GM21717 (cell line): ENCODE measurements around the gene POU2F3.

Experiments used
- ATAC-seq: cut with Tn5 transposase; IDR thresholded peaks from one replicate; pipeline ENCODE4 v1.9.1; 2021; ENCODE audit warnings: mild to moderate bottlenecking, moderate library complexity; ENCODE audit not compliant: unreplicated experiment

Gene POU2F3

DNA sequence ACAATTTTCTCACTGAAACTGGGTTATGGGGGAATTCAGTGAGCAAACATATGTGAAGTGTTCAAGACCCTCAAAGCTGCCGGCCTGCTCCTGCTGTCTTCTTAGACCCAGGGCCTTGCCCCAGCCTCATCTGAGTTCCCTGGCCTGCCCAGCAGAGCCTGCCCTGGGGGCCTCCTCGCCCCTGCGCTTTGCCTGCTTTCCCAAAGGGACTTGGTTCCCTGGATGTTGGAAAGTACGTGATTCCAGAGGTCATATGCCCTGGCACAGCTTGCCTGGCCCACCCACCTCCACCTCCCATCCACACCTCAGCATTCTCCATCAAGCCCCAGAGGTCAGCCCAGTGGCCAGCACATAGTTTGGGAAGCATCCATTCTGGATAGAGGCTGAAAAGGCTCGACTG is 13.7 kb upstream of the POU2F3 start:
- ATAC-seq: no peak

DNA sequence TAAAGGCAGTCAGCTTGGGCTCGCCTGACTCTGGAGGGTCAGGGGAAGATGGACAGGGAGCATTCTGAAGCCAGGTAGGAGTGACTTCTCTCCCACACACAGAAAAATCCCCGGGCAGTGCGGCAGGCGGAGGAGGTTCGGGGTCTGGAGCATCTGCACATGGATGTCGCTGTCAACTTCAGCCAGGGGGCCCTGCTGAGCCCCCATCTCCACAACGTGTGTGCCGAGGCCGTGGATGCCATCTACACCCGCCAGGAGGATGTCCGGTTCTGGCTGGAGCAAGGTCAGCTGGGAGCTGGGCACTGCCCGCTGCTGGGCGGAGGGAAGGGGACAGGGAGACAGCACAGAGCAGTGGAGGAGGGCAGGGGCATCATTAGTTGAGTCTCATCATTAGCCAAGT is 13.2 kb upstream of the POU2F3 start:
- ATAC-seq: no peak

DNA sequence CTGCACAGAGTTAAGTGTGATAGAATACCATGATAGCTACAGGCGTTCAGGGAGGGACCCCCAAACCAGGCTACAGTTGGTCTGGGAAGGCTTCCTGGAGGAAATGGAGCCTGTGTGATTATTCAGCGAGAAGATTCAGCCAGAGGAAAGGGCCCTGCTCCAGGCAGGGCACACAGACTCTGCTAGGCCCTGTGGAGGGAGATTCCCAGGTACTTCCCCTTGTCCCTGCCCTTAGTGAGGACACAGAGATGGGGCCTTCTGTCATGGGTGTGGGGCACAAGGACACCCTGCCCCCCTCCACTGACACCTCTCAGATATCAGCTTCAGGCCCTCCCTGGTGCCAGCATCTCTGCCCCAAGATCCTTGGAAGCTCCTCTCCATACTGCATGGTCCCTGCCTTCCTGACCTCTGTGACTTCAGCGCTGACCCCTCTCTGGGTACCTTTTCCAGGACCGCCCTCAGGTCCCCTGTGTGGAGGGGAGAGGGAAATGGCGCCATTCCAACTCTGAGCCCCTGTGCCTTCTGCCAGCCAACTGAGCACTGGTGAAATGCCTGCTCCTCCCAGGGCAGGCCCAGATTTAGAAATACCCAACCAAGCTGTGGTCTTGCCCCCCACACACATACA is 12.6 kb upstream of the POU2F3 start:
- ATAC-seq: no peak

DNA sequence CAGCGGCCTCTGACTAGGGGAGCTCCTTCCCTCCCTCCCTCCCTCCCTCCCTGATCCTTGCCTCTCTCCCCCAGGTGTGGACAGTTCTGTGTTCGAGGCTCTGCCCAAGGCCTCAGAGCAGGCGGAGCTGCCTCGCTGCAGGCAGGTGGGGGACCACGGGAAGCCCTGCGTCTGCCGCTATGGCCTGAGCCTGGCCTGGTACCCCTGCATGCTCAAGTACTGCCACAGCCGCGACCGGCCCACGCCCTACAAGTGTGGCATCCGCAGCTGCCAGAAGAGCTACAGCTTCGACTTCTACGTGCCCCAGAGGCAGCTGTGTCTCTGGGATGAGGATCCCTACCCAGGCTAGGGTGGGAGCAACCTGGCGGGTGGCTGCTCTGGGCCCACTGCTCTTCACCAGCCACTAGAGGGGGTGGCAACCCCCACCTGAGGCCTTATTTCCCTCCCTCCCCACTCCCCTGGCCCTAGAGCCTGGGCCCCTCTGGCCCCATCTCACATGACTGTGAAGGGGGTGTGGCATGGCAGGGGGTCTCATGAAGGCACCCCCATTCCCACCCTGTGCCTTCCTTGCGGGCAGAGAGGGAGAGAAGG is 11.1 kb upstream of the POU2F3 start:
- no peak for ATAC-seq

DNA sequence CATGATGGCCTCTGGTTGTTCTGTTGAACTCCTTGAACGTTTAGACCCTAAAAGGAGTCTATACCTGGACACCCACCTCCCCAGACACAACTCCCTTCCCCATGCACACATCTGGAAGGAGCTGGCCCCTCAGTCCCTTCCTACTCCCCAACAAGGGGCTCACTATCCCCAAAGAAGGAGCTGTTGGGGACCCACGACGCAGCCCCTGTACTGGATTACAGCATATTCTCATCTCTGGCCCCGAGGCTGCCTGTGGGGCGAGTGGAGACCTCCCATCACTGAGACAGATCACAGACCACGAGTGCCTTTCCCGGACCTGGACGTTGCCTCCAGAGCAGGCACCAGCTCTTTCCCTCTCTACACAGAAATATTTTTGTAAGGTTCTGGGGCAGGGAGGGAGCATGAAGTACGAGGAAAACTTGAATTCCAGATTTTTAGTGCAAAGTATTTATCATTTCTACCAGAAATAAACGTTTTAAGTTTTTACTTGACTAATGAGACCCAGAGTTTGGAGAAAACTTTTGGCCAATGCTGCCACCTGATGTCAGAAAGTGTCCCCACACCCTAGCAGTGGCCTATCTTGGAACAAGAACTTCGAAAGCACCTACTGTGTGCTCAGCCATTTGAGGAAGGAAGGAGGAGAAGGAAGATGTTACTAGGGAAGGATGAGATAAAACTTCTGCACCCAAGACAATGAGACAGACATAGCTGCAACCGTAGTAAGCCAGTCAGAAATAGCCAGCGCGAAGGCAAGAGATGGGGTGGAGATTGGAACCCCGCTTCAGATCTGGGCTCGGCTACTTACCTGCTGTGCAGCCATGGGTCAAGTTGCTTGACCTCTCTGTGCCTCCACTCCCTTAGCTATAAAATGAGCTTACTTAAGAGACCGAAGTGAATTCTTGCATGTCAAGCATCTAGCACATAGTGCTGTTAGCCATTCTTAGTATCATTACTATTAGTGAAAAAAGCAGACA is 10.2 kb upstream of the POU2F3 start:
- ATAC-seq: no peak

DNA sequence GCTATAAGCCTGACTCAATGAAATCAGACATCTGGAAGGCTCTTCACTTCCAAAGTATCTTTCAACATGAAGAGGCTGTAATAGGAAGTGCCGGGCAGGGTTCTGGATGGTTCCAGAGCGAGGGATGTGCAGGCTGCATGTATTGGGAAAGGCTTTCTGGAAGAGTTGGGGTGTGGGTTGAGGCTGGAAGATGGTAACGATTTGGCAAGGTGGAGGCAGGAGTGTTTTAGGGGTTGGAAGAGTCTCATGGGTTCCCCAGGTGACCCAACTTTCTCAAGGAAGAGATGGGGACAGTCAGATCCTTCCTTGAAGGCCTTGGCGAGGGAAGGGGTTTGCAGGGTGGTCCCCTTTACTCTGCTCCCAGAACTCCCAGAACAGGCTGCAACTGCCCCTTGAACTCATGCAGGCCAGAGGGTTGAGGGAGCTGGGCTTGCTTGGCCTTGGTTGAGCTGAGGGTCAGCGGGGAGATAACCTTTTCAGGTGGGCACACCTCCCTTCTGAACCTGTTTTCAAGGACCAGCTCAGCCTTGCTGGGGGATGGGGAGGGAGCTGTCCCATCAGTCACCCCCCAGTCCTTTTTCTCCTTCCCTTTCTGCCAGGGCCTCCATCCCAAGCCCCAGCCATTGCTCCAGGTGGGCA is 9.4 kb upstream of the POU2F3 start:
- ATAC-seq: no peak

DNA sequence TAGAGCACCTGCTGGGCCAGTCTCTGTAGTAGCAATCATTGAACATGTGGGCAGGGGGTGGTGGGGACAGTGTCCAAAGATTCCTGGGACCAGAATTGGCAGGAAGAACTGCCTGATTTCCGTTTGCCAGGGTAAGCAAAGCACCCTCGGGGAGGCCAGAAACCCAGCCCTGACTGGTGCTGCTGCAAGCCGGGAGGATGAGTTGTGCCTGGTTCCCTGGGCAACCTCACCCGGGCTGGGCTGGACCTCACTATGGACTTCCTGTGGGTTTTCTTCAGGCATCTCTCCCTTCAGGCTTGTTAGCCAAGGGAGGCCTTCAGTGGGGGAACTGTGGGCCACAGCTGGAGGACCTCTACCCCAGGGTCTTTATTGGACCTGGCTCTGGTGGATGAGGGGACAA is 8.0 kb upstream of the POU2F3 start:
- ATAC-seq: no peak

DNA sequence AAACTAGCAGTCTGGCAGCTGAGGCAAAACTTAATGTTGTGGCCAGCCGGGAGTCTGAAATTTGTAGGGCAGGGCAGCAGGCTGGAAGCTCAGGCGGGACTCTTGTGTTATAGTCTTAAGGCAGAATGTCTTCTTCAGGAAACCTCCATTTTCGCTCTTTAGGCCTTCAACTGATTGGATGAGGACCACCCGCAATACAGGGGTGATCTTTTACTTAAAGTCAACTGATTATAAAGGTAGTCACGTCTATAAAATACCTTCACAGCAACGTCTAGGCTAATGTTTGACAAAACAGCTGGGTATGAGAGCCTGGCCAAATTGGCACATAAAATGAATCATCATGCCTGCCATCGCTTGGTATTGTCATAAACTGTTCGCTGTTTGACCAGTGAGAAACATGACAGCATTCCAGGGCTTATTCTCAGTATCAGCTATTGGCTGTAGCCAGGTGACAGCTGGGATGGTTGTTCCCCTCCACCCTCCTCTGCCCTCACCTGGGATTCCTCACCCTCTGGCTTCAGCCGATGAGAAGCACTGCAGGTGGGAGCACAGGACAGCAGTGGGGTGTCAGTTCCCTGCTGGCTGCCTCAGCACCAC is 6.6 kb upstream of the POU2F3 start:
- no peak for ATAC-seq

DNA sequence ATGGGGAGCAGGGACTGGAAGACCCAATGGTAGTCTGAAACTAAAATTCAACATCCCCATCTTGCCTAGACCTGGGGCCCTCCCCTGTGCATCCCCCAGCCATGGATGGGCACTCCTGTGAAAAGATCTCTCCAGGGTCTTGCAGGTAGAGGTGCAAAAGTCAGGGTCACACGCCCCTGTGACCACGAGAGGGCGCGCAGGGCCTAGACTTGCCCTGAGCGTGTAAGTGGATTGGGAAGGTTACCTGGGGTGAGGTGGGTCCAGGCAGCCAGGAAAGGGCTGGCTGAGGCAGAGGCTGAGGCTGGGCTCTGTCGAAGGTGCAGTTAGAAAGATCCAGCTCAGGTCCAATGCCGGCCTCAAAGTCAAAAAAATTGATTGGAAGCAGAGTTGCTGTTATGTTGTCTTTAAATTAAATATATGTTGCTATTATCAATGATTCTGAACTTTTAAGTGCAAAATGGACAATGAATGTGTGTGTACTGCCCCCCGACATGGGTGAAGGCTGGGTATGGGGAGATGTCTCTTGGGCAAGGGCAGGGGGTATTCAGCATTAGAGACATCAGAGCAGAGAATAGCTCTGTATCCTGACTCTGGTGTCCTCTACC is 4.8 kb upstream of the POU2F3 start:
- ATAC-seq: no peak

DNA sequence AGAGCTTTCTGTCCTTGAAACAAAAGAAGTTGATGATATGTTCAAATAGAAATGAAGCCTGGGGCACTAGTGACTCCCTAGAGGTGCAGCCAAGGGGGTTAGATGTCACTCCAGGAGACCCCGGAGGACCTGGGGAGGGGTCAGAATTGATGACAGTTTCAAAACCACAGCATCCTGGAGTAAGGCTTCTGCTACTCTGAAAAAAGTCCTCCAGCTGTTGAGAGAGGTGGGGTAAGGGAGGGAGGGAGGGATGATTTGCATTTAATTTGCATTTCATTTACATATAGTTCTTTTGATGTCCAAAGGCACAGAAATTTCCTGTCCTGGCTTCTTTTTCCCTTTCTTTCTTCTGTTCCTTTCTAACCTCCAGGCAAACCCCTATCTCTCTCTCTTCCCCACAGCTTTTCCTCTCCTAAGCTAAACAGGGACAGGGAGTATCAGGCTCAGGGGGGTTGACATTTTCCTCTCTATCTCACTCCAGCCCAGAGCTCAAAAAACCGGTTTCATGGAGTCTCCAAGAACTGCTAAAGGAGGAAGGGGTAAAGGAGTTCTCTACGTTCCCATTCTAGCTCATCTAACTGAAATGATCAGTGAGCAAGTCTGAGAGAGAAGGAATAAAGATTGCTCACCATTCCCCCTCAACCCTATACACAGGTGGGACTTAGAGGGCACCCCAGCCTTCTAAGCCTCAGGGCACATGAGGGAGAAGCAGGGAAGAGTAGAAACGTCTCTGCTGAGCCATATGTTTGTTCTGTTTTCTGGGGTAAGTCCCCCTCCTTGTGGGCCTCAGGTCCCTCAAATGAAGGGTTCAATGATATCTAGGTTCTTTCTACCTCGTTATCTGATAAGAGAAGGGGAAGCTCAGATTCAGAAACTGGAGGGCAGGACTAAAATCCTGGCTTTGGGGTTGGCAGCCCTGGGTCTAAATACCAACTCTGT is 3.5 kb upstream of the POU2F3 start:
- ATAC-seq: no peak

DNA sequence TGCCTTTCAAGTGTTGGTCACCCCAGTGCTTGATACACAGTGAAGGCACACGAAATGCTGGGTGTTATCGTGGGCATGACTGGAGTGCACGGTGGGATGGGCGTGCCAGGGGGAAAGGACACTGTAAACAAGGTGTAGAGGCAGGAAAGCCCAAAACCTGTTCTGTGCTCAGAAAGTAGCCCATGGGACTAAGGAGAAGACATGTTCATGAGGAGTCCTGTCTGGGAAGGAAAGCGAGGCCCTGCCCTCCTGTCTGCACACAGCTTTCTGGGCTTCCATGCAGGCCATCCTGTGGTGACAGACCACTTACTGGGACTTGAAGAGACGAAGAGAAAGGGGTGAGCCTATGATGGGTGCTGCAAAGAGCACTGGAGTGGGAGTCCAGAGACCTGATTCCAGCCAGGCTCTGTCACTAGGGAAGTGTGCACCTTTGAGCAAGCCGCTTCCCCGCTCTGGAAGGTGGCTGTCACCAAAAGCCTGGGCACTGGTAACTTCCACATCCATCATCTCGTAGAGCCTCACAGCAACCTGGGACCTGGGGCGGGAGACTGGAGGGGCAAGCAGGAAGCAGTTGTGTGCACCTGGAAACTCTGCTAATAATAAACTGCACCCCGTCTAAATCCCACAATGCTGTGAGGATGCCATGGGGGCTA is 846 bp upstream of the POU2F3 start:
- no peak for ATAC-seq

DNA sequence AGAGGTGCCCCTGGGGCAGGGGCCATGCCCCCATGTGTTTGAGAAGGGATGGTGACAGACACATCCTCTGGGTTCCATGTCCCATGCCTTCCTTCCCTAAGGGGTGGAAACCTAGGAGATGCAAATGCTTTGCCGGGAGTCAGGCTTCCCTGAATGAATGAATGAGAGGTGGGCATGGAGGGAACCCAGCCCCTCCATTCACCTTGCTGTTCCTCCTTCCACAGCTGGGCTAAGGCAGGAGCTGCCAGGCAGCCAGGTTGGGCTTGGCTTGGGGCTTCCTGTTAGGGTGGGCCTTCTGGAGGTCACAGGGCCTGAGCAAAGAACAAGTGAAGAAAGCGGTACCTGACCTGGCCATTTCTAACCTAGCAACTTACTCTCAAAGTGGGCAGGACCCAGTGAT is 926 bp downstream of the POU2F3 start:
- no peak for ATAC-seq

DNA sequence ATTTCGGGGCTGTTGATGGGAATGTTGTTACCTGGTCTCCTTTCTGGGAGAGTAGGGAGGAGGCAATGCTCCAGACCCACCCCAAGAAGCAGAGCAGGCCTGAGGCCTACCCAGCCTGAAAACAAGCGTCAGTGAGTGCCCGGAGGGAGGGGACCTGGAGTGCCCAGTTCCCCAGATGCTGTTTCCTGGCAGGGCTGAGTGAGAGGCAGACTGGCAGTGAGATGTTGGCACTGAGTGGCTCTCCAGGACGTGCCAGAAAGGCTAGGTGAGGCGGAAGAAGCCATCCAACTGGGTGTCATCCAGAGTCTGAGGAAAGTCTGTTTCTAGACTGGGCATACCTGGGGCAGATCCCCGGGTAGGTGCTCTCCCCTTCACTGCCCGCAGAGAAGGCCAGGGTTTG is 1.3 kb downstream of the POU2F3 start:
- no peak for ATAC-seq

DNA sequence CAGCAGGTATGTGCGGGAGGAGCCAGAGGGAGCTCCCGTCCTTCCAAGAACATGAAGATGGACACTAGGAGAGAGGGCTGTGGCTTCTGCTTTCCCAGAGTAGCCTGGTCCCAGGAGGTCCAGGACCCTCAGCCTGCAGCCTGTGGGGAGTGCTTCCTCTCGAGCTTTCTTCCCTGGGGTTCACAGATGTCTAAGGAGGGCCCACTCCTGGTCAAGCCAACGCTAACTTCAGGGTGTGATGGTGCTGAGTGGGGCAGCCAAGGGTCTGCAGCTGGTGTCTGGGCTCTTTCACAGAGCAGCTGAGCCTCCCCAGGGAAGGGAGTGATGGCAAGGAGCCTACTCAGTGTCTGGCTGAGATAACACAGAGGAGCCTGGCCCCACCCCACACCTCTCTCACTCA is 3.3 kb downstream of the POU2F3 start:
- ATAC-seq: no peak

DNA sequence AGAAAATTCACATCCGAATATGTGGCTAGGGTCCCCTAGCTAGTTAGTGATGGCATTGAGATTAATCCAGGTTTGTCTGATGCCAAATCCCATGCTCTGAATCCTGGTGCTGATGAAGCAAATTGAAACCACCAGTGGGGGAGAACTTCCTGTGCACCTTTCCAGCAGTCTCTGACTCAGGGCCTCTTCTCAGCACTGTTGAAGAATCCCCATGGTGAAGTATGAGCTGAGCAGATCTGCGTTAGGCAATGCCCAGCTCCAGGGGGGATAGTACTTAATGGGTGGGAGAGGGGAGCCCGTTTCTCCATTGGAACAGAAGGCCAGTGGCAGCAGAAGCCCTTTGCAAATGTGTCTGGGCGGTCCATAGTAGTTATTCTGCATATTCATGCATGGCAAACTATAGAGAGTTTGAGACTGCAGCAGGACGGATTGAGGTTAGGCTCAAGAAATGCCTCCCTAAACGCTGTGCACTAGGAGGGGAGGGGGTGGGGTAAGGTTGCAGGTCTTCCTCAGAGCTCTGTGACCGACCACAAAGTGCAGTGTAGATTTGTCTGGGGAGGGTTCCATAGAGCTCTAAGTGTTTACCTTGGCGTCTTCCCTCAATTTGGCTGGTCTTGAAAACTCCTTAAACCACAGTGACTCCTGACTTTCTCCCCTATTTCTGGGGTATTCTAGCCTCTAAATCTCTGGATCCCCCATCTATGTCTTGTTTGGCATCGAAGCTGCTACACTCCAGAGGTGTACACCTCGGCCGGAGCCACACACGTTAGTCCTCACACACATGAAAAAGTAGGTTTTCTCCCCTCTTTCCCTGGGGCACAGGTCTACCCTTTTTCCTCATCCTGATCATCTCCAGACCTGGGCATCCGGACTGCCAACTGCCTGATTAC is 4.8 kb downstream of the POU2F3 start:
- no peak for ATAC-seq

DNA sequence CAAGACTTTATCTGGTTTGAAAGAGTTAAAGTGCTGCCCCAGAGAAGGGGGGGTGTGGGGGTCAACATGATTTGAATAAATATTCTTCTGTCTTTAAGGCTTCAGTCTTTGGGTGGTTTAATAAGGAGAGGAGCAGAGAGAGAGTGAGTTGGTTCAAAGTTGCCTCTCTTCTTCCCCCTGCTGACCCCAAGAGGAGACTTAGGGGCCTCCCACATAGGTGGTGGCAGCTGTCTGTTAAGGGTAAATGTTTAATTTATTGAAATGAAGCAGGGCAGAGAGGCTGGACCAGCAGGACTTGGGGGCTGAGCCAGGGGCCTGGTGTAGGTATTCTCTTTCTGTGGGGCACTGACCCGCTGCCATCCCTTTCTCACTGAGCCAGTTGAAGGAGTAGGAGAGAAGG is 5.5 kb downstream of the POU2F3 start:
- no peak for ATAC-seq

DNA sequence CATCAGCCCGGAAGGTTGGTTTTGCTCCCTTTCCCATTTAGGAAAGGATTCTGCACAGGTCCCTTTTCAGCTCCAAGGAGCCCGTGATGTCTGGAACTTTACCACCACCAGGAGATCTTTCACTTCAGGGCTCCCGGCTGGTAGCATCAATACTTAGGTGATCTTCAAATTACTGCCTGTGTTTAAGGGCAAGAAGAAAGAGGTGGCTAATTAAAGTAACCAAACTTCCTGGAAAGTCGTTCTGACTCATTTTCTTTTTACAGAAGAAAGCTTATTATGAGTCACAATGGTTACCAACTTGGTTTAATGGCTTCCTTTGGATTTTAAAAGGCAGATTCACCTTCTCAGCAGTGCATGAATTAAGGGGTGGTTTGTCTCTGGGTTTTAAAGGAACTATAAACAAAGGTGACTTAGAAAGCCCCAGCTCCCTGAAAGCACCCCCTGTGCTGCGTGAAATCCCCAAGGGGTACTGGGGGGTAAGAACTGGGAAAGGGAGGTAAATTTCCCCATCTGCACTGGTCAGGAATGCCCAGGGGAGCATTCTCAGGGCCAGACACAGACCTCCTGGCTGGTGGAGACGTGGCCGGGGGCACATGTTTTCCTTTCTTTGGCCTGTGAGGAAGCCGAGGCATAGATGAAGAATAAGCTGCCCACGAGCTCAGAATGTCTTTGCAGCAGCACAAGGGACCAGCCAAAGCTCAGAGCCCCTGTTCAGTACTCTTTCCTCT is 8.8 kb downstream of the POU2F3 start:
- no peak for ATAC-seq
